HepG2 (cell line): Measurements from ENCODE around the gene ABCB7. TPM values are rescaled to one million over a fixed set of nuclear protein-coding genes. Genes with fewer than 3 reads are reported as not detected.

ENCODE experiments used
- ATF7-NPFF ChIP-seq: sonication (generic); formaldehyde crosslinking; IDR thresholded peaks from 2 replicates; pipeline ENCODE4 v1.8.1; 2023; ENCODE audit warnings: mild to moderate bottlenecking, low read depth, missing genetic modification reagents, moderate library complexity
- EHMT2 ChIP-seq: fragments of 200-600 bp; sonication (generic); IDR thresholded peaks from 2 replicates; pipeline ENCODE4 v1.7.0; 2017; ENCODE audit warnings: antibody characterized with exemption, low read depth, low read length, borderline replicate concordance
- ELF3 ChIP-seq: IDR thresholded peaks from 2 replicates; pipeline ENCODE4 v1.6.1; 2016; ENCODE audit warnings: missing genetic modification reagents, missing compliant biosample characterization
- EZH2 ChIP-seq: conservative IDR thresholded peaks from 2 replicates; pipeline ENCODE4 v1.6.1; 2012; ENCODE audit warnings: mild to moderate bottlenecking, low read depth, low read length, moderate library complexity
- GATAD1 ChIP-seq: IDR thresholded peaks from 2 replicates; pipeline ENCODE4 v1.6.1; 2016; ENCODE audit warnings: missing genetic modification reagents, missing compliant biosample characterization
- HMGXB4 ChIP-seq, 2 experiments: sonication (generic) in 1 of 2; formaldehyde crosslinking in 1 of 2; IDR thresholded peaks; 2 replicates each; pipeline versions ENCODE4 v1.4.0 to v1.6.1; 2018 to 2020; ENCODE audit warnings: missing genetic modification reagents in 2 of 2, borderline replicate concordance in 1 of 2, low read depth in 1 of 2, mild to moderate bottlenecking in 1 of 2, missing biosample characterization in 1 of 2
- KLF11 ChIP-seq: IDR thresholded peaks from 2 replicates; pipeline ENCODE4 v1.6.1; 2016; ENCODE audit warnings: missing compliant biosample characterization
- KMT2B ChIP-seq: IDR thresholded peaks from 2 replicates; pipeline ENCODE4 v1.6.1; 2016; ENCODE audit warnings: missing genetic modification reagents, missing compliant biosample characterization
- NFYB ChIP-seq: sonication (generic); formaldehyde crosslinking; IDR thresholded peaks from 2 replicates; pipeline ENCODE4 v1.4.0; 2020; ENCODE audit warnings: missing genetic modification reagents
- SKI ChIP-seq: fragments of 450-650 bp; IDR thresholded peaks from one replicate; pipeline ENCODE4 v1.6.1; 2018; ENCODE audit warnings: mild to moderate bottlenecking; ENCODE audit not compliant: partially characterized antibody
- SOX13 ChIP-seq, 3 experiments: fragments of 450-650 bp in 1 of 3; sonication (generic) in 1 of 3; formaldehyde crosslinking in 1 of 3; IDR thresholded peaks in 2 of 3; conservative IDR thresholded peaks in 1 of 3; 2 replicates each; pipeline versions ENCODE4 v1.5.0 to v1.6.1; 2016 to 2020; ENCODE audit warnings: antibody characterized with exemption in 1 of 3, mild to moderate bottlenecking in 1 of 3, missing compliant biosample characterization in 1 of 3, missing genetic modification reagents in 1 of 3, moderate library complexity in 1 of 3
- XRCC5 ChIP-seq: fragments of 200-400 bp; formaldehyde crosslinking; optimal IDR thresholded peaks from 2 replicates; pipeline ENCODE3; 2017; ENCODE audit warnings: mild to moderate bottlenecking, low read length
- ZNF224 ChIP-seq: sonication (generic); formaldehyde crosslinking; IDR thresholded peaks from 2 replicates; pipeline ENCODE4 v1.5.0; 2020; ENCODE audit warnings: mild to moderate bottlenecking, missing genetic modification reagents
- ZNF292 ChIP-seq: sonication (generic); formaldehyde crosslinking; IDR thresholded peaks from 2 replicates; pipeline ENCODE4 v1.8.1; 2022; ENCODE audit warnings: mild to moderate bottlenecking, low read depth, missing genetic modification reagents, borderline replicate concordance
- ZNF496 ChIP-seq: sonication (generic); formaldehyde crosslinking; IDR thresholded peaks from 2 replicates; pipeline ENCODE4 v1.8.1; 2023; ENCODE audit warnings: mild to moderate bottlenecking, moderate library complexity, missing genetic modification reagents; ENCODE audit not compliant: insufficient replicate concordance
- polyA plus RNA-seq, 8 experiments: library from polyadenylated mRNA; depleted of rRNA in 3 of 8; stranded (reverse) in 7 of 8; unstranded in 1 of 8; fragments of >200 nt; fragmentation: Illumina TruSeq in 4 of 8; extraction: Trizol in 4 of 8; gene quantifications; 2 replicates each; pipeline versions ENCODE4 v1.2.1 to v1.2.3, GENCODE V29; 2011 to 2016; ENCODE audit warnings: low read depth in 4 of 8, missing spikeins in 1 of 8, mixed read lengths in 1 of 8; ENCODE audit not compliant: insufficient read depth in 1 of 8
- total RNA-seq, 5 experiments: library from RNA; depleted of rRNA; stranded (reverse); fragments of >200 nt; fragmentation: Illumina TruSeq; extraction: Trizol; gene quantifications; 2 replicates each; pipeline ENCODE4 v1.2.3, GENCODE V29; 2016; ENCODE audit warnings: low read depth in 1 of 5
- TF ChIP-seq, protein P1 (sequence below): sonication (generic); formaldehyde crosslinking; IDR thresholded peaks from 2 replicates; pipeline ENCODE4 v1.4.0; 2020; ENCODE audit warnings: missing genetic modification reagents
- TF ChIP-seq, protein P2 (sequence below): sonication (generic); formaldehyde crosslinking; IDR thresholded peaks from 2 replicates; pipeline ENCODE4 v1.5.1; 2020; ENCODE audit warnings: mild to moderate bottlenecking, missing genetic modification reagents, moderate library complexity
- TF ChIP-seq, protein P3 (sequence below): IDR thresholded peaks from 2 replicates; pipeline ENCODE4 v1.6.1; 2016; ENCODE audit warnings: missing biosample characterization, missing genetic modification reagents, low read depth

Gene ABCB7
- total and polyA plus RNA-seq, 2 of the 13 experiments (the other 11 are each of a cell fraction or from before 2014, with no cell fraction given), result 27.7 to 28.7 TPM

DNA sequence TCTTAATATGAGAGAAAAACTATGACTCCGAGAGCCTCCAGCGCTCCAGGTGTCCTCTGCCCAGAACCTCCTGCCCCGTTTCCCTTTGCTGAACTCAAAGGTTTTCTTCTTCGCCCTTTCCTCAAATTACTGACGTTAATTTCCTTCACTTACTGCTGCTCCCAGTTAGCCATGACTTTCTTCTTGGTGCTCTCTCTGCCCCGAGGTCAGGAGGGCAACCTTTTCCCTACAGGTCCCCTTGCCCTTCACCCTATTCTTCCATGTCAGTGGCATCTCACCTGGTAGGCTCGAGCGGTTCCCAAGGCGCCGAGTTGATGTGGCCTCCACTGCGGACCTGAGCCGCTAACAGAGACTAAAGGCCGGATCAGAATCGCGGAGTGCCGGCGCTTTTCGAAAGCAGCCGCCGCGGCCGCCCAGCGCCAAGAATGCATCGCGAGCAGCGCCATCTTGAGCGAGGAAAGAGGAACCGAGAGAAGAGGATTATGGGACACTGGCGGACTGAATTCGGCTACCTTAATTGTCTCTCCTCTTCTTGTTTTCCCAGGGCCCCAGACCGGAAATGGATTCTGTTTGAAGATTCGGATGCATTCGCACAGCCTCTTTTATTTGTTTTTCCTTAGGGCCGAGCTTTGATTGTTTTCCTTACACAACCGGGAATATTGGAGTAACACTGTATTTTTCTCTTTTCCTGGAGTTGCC is at the start of gene ABCB7 (continued):
- TF ChIP-seq NFYB (CRISPR knock-in tag) (no peak), ZNF292 (0 out of 2 replicates have a peak, but pooled peaks have one; percentile 44), EHMT2 (0 out of 2 replicates have a peak, but pooled peaks have one; percentile 20), ATF7-NPFF (no peak), ZNF224 (CRISPR knock-in tag) (no peak), SOX13 (IDR thresholded peaks at IDR 0.05) (no peak), SOX13 (CRISPR knock-in tag; conservative IDR thresholded peaks at IDR 0.05 in 1 of 2, IDR thresholded peaks at IDR 0.05 in 1 of 2) (peak in 1 of 2 experiments; percentile 8; a peak in 1 of 4 replicates), ZNF496 (no peak), KLF11 (CRISPR knock-in tag) (no peak), ELF3 (CRISPR knock-in tag) (no peak), SKI (no peak), KMT2B (CRISPR knock-in tag) (peak; percentile 90), EZH2 (no peak), GATAD1 (CRISPR knock-in tag) (peak; percentile 84), XRCC5 (no peak), HMGXB4 (CRISPR knock-in tag; IDR thresholded peaks at IDR 0.05; ENCODE audit: borderline replicate concordance in 1 of 2, low read depth in 1 of 2) (no peak; a peak in 1 of 4 replicates)
- TF ChIP-seq, protein P1, sequence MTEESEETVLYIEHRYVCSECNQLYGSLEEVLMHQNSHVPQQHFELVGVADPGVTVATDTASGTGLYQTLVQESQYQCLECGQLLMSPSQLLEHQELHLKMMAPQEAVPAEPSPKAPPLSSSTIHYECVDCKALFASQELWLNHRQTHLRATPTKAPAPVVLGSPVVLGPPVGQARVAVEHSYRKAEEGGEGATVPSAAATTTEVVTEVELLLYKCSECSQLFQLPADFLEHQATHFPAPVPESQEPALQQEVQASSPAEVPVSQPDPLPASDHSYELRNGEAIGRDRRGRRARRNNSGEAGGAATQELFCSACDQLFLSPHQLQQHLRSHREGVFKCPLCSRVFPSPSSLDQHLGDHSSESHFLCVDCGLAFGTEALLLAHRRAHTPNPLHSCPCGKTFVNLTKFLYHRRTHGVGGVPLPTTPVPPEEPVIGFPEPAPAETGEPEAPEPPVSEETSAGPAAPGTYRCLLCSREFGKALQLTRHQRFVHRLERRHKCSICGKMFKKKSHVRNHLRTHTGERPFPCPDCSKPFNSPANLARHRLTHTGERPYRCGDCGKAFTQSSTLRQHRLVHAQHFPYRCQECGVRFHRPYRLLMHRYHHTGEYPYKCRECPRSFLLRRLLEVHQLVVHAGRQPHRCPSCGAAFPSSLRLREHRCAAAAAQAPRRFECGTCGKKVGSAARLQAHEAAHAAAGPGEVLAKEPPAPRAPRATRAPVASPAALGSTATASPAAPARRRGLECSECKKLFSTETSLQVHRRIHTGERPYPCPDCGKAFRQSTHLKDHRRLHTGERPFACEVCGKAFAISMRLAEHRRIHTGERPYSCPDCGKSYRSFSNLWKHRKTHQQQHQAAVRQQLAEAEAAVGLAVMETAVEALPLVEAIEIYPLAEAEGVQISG (CRISPR knock-in tag), result peak; percentile 99
- TF ChIP-seq, protein P2, sequence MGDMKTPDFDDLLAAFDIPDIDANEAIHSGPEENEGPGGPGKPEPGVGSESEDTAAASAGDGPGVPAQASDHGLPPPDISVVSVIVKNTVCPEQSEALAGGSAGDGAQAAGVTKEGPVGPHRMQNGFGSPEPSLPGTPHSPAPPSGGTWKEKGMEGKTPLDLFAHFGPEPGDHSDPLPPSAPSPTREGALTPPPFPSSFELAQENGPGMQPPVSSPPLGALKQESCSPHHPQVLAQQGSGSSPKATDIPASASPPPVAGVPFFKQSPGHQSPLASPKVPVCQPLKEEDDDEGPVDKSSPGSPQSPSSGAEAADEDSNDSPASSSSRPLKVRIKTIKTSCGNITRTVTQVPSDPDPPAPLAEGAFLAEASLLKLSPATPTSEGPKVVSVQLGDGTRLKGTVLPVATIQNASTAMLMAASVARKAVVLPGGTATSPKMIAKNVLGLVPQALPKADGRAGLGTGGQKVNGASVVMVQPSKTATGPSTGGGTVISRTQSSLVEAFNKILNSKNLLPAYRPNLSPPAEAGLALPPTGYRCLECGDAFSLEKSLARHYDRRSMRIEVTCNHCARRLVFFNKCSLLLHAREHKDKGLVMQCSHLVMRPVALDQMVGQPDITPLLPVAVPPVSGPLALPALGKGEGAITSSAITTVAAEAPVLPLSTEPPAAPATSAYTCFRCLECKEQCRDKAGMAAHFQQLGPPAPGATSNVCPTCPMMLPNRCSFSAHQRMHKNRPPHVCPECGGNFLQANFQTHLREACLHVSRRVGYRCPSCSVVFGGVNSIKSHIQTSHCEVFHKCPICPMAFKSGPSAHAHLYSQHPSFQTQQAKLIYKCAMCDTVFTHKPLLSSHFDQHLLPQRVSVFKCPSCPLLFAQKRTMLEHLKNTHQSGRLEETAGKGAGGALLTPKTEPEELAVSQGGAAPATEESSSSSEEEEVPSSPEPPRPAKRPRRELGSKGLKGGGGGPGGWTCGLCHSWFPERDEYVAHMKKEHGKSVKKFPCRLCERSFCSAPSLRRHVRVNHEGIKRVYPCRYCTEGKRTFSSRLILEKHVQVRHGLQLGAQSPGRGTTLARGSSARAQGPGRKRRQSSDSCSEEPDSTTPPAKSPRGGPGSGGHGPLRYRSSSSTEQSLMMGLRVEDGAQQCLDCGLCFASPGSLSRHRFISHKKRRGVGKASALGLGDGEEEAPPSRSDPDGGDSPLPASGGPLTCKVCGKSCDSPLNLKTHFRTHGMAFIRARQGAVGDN (CRISPR knock-in tag), result peak; percentile 72
- TF ChIP-seq, protein P3, sequence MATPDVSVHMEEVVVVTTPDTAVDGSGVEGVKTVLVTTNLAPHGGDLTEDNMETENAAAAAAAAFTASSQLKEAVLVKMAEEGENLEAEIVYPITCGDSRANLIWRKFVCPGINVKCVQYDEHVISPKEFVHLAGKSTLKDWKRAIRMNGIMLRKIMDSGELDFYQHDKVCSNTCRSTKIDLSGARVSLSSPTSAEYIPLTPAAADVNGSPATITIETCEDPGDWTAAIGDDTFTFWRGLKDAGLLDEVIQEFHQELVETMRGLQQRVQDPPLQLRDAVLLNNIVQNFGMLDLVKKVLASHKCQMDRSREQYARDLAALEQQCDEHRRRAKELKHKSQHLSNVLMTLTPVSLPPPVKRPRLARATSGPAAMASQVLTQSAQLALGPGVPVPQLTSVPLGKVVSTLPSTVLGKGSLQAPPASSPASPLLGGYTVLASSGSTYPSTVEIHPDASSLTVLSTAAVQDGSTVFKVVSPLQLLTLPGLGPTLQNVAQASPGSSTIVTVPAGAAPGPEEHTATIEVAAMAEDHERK, result no peak
